Measurements from ENCODE around the gene CTNNA2.

Gene CTNNA2

DNA sequence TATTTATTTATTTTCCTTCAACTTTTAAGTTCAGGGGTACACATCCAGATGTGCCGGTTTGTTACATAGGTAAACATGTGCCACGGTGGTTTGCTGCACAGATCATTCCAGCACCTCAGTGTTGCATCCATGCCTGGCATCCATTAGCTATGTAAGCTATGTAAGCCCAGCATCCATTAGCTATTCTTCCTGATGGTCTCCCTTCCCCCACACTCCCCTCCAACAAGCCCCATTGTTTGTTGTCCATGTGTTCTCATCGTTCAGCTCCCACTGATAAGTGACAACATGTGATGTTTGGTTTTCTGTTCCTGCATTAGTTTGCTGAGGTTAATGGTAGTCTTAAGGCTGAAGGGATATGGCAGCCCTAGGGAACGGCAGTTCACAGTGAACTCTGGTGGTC, 203.4 kb downstream of the CTNNA2 start:
- no peak overlapping the region for H3K27ac ChIP-seq
- no peak for TF ChIP-seq ZFX (IDR thresholded peaks at IDR 0.05; ENCODE audit: borderline replicate concordance)
- TF ChIP-seq, protein P1, sequence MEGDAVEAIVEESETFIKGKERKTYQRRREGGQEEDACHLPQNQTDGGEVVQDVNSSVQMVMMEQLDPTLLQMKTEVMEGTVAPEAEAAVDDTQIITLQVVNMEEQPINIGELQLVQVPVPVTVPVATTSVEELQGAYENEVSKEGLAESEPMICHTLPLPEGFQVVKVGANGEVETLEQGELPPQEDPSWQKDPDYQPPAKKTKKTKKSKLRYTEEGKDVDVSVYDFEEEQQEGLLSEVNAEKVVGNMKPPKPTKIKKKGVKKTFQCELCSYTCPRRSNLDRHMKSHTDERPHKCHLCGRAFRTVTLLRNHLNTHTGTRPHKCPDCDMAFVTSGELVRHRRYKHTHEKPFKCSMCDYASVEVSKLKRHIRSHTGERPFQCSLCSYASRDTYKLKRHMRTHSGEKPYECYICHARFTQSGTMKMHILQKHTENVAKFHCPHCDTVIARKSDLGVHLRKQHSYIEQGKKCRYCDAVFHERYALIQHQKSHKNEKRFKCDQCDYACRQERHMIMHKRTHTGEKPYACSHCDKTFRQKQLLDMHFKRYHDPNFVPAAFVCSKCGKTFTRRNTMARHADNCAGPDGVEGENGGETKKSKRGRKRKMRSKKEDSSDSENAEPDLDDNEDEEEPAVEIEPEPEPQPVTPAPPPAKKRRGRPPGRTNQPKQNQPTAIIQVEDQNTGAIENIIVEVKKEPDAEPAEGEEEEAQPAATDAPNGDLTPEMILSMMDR (IDR thresholded peaks at IDR 0.05) = no peak

DNA sequence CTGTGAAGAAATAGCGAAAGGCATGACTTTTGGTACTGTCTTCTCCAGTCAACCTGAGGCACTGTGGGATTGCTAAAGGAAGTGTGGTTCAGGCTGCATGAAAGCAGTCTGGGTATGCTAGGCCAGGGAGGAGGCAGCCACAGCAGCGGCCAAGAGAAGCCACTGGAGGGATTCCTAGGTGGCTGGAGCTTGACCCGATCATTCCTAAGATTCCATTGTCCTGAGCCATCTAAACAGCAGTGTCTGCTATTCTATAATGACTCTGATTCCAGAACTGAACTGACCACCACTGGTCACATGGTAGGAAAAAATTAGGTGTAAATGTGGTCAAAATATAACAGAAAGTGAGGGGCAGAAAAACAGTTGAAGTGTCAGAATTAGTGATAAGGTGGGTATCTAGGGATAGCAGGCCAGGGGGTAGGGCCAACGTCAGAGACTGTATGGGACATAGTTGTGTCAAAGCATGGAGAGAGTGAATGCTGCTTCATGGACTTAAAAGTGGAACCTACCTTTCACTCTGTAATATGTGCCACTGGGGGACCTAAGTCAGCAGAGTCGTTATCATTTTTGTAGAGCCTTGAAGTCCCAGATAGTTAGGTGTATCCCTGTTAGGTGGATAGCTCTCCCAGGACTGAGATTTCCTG, 204.6 kb downstream of the CTNNA2 start:
- no peak overlapping the region for H3K27ac ChIP-seq
- no peak for TF ChIP-seq ZFX (IDR thresholded peaks at IDR 0.05; ENCODE audit: borderline replicate concordance)
- TF ChIP-seq, protein P1 (IDR thresholded peaks at IDR 0.05) = no peak

DNA sequence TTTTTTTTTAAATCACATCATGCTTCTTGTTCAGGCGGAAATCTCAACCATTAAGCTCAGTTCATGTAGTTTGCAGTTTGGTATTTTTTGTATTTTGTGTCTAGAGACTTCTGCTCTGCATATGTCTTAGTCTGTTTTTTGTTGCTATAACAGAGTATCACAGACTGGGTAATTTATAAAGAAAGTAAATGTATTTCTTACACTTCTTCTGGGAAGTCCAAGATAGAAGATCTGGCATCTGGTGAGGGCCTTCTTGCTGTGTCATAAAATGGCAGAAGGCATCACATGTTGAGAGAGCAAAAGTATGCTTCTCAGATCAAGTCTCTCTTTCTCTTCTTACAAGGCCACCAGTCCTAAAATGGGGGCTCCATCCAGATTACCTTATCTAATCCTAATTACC, 208.2 kb downstream of the CTNNA2 start:
- TF ChIP-seq, protein P1 (IDR thresholded peaks at IDR 0.05) = no peak
- no peak for TF ChIP-seq ZFX (IDR thresholded peaks at IDR 0.05; ENCODE audit: borderline replicate concordance)
- H3K27ac ChIP-seq = no peak overlapping the region

DNA sequence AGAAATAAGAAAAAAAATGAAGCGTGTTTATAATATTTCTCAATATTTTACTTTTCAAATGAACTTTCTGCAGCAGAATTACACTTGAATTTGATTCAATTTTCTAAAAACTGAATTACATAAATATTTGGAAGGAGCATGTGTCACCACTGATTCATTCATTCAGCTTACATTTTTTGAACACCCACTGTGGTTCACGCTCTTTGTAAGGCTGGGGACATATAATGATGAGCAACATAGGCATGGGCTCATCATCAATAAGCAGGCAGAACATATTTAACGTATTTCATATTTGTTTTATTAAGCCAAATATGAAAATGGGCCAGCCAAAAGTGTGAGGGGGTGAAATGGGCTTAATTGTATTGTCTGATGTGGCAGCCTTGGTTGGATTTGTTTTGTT, 209.1 kb downstream of the CTNNA2 start:
- no peak for TF ChIP-seq ZFX (IDR thresholded peaks at IDR 0.05; ENCODE audit: borderline replicate concordance)
- TF ChIP-seq, protein P1 (IDR thresholded peaks at IDR 0.05) = no peak
- no peak overlapping the region for H3K27ac ChIP-seq

DNA sequence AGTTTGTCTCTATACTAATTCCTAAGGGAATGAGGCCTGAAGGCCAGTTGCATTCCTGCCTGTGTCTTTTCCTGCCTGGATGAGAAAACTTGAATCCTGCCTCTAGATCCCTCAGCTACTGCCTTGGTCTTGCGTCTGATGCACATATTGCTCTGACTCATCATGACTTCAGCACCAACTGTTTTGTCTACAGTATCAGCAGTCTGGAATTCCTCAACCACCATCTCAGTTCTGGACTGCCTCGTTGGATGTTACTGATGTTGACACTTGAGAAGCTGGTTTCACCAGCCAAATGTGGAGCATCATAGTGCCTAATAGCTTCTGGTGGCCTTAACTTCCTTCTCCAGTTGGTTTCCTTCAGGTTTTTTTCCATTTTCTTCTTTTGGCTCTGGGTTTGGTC, 211.0 kb downstream of the CTNNA2 start:
- no peak overlapping the region for H3K27ac ChIP-seq
- TF ChIP-seq ZFX (IDR thresholded peaks at IDR 0.05; ENCODE audit: borderline replicate concordance) = no peak
- TF ChIP-seq, protein P1 (IDR thresholded peaks at IDR 0.05) = no peak

DNA sequence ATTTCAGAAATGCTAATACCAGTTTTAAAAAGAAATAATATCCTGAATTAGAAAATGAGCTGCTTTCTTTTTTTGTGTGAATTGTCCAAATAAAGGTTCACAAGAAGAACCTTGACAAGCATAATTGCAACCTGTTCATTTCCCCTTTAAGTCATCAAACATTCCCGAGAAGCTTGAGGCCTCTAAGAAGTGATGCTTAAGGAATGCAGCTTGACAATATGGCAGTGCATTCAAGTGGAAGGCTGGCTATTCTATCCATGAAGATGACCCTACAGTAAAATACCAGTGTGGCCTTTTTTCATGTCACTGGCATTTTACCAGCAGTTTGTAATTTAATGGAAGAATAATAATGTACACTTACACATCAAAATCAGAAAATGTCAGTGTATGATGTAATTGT, 216.7 kb downstream of the CTNNA2 start:
- H3K27ac ChIP-seq = no peak overlapping the region
- no peak for TF ChIP-seq ZFX (IDR thresholded peaks at IDR 0.05; ENCODE audit: borderline replicate concordance)
- TF ChIP-seq, protein P1 (IDR thresholded peaks at IDR 0.05) = no peak

DNA sequence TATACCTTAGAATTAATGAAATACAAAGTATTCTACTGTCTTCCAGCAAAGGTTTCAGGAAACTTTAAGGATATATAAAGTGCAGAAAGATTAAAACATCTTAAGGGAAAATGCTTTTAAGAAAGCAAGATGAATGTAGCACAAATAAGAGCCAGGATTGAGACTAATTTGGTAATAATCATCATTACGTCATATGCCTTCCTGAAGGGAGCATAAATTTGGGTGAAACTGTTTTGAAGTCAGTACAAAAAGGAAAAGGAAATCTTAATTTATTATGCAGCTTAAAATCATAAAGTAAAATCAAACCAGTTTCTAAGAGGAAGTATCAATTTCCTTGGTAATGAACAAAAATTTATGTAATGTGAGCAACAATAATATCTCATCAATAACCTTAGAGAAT, 221.7 kb downstream of the CTNNA2 start:
- no peak overlapping the region for H3K27ac ChIP-seq
- TF ChIP-seq ZFX (IDR thresholded peaks at IDR 0.05; ENCODE audit: borderline replicate concordance) = no peak
- TF ChIP-seq, protein P1 (IDR thresholded peaks at IDR 0.05) = no peak

Measured in 22Rv1 (cell line).